ENCODE data around the gene MYO1B. TPM values are rescaled to one million over a fixed set of nuclear protein-coding genes. Genes with fewer than 3 reads are reported as not detected.

MYO1B gene
- polyA plus RNA-seq, 1 donor = 82.6 TPM

- peak; percentile 44 for DNase-seq
Observed at GRCh38 chr2:191465766-191466420, 220.7 kb downstream of the MYO1B start.

GRCh38 chr2:191467113-191467512, 221.9 kb downstream of the MYO1B start:
- no peak for DNase-seq

GRCh38 chr2:191470306-191470705, 225.1 kb downstream of the MYO1B start:
- no peak for DNase-seq

GRCh38 chr2:191474464-191474863, 229.3 kb downstream of the MYO1B start:
- DNase-seq = no peak

Other genes with a start within 250 kb of the MYO1B start
- gene STAT1, start 231.2 kb upstream of the MYO1B start, polyA plus RNA-seq (ENCODE audit: insufficient read length) = 36.5 TPM
- gene STAT4, start 94.4 kb upstream of the MYO1B start, polyA plus RNA-seq (ENCODE audit: insufficient read length) = 1.5 TPM

All from hindlimb muscle (tissue), 1 donor.